ENCODE measurements around the gene NSUN3.
A peak's percentile ranks its signal among the peaks of the same experiment; 100 is the strongest.
"Not testable (repeated sequence)": the region's sequence is repeated elsewhere in the genome, so short reads cannot be mapped to it uniquely, and the experiment has no call there.

The NSUN3 gene

DNA sequence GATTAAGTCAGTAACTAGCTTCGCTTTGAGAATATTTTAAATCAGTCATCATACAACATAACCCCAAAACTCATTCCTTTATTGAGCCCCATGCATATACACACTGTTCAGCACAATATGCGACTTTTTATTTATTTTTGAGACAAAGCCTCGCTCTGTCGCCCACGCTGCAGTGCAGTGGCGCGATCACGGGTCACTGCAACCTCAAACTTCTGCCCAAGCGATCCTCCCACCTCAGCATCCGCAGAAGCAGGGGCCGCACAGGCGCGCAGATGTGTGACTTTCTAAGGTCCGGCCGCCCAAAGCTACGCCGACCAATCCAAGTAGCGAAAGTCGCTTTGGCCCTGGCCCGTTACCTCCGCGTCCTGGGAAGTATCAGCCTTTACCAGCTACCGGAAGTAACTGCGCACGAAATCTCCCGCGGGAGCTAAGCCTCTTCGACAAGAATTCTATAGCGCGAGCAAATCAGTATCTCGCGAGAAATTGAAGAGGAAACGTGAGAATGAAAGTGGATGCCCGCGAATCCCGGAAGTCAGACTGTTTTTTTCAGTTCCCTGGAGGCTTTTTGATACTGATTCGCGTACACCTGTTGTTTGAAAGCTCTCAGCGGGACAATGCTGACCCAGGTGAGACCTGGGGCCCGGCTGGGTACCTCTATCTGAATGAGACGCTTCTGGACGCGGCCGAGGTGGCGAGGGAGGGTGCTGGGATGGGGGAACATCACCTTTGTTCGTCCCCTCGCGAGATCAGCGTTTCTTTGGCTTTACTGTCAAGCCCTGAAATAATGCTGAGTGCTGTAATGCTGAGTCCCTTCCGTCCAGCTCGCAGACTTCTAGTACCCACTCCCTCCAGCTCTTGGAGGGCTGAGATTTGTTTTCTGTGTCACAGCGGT, at the start of gene NSUN3, which contains the start of gene DHFR2:
Gene NSUN3, plus strand, starts transcription at position 549 of the 892 bp plus-strand sequence. Its CDS starts 66 bp downstream, at position 615.
Gene DHFR2, minus strand, starts transcription at position 404 of the 892 bp plus-strand sequence. CDS start 1,405 bp downstream, outside the sequence.
- DNase-seq (ENCODE audit: low read depth) = peak; percentile 96

DNA sequence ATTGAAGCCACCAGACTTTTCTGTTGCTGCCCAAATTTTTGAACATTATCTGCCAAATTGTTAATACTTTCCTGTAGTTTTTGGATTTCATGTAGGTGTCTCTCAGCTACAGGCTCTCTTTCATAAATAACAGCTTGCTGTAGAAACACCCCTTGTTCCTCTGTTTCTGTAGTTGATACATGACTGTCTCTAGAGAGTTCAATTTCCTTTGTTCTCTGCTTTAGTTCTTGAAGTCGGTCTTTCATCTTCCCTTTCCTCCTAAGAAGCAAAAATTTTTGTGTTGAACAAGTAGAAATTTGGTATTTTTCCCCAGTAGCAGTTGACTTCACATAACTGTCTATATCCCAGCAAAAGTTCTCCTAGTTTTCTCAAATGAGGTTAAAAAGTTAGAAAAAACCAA, 47.8 kb upstream of the NSUN3 start:
- DNase-seq (ENCODE audit: low read depth) = no peak

DNA sequence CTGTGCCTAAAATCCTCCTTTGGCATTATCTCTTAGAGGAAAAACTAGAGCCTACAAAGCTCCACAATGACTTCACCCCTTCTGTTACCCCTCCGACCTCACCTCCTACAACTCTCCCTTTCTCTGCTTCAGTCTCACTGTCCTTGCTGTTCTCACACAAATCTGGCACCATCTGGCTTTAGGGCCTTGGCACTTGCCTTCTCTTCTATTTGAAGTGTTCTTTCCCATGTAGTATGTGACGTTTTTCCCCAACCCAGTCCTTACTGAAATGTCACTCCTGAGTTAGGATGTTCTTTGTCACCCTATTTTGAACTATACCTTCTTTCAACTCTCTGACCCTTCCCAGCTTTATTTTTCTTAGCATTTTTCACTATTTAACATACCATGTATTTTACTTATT, 43.2 kb upstream of the NSUN3 start:
- DNase-seq (ENCODE audit: low read depth) = no peak

DNA sequence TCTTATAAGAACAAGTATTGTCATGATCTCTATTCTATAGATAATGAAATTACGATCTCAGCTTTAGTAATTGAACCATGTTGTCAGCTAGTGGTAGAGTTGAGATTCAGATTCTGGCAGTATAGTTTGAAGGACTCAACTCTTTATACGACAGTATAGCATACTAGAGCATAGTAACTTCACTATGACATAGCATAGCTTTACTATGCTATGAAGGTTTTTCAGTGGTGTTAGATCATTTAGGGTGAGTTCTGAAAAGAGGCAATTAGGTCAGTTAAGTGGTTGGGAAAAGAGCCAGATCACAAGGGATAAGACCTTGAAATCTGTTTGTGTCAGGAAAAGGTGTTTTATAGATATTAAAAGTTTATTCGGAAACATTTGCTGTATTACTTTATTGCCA, 42.6 kb upstream of the NSUN3 start:
- no peak for DNase-seq (ENCODE audit: low read depth)

DNA sequence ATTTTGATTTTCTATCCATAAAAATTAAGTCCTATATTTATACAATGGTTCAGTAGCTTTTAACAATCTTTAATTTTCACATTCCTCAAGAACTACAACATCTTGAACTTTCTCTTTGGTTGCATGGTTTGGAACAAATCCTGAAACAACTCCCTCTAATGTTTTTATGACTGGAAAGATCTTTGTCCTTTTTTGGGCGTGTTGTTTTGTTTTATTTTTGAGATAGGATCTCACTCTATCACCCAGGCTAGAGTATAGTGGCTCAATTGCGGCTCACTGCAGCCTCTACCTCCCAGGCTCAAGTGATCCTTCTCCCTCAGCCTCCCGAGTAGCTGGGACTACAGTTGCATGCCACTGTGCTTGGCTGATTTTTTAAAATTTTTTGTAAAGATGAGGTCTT, 38.5 kb upstream of the NSUN3 start:
- DNase-seq (ENCODE audit: low read depth) = no peak

DNA sequence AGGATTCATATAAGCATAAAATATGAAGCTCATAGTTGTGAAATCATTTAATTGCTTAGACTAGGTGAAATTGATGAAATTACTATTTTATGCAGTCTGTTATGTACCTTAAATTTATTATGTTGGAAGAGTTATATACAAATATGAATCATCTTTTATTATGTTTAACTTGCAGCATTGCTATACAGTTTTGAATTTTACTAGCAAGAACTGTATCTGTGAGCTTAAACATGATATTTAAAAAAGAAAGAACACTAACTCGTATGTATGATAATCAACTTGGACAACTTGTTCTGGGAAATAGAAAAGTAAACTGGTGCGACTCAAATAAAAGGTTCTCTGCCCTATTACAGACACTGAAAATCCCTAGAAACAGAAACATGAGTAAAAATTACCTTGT, 36.2 kb upstream of the NSUN3 start:
- no peak for DNase-seq (ENCODE audit: low read depth)

DNA sequence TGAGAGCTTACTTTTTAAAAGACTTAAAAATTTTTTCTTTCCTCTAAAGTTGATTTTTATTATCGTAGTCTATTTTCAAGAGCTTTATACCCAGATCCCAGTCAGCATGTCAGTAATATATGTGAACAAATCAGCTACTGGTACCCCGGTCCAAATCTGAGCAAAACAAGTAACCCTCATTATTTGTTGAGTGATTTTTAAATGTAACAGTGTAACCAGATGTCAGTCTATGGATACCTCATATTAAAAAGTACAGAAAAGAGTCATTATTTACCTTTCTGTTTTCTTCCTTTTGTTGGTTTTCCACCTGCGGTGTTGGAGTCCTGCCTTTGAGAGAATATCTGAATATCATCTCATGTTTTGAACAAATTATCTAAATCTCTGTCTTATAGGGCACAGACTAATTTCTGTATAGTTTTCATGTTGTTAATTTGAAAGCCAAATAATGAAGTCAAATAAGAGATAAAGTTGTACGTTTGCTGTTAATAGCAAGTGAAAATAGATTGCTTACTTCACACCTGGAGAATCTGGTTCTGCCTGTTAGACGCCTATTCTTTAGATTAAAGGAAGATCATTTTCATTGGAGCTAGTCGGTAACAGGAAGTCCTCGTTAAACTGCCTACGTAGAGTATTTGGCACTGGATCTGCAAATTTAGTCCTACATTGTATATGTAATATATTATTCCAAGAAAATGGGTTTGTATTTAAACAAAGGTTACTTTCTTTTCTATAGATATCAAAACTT, 34.6 kb upstream of the NSUN3 start, which contains the start of gene STX19:
Gene STX19, minus strand, starts transcription at position 505 of the 745 bp plus-strand sequence. CDS start 13,328 bp downstream, outside the sequence.
- DNase-seq (ENCODE audit: low read depth) = no peak

DNA sequence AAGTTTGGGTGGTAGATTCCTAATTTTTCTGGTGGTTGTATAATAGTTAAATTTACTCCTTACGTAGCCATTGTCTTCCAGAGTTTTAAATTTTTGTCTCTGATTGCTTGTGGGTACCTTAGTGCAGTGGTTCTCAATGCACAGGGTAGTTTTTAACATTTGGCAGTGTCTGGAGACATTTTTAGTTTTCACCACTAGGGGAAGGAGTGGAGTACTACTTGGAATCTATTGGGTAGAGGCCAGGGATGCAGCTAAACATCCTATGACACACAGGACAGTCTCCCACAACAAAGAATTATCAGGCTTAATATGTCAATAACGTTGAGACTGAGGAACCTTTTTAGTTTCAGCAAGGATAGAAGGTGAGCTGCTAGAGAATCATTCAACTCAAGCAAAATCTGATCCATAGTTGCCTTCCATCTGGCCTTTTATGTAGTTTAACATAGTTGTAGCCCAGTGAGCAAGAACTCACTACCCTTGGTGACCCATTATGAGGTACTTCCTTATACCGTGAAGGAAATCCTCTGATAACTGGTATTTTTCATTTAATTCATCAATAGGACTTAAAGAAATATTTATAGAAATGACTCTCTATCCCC, 25.9 kb upstream of the NSUN3 start:
- DNase-seq (ENCODE audit: low read depth) = peak; percentile 50

DNA sequence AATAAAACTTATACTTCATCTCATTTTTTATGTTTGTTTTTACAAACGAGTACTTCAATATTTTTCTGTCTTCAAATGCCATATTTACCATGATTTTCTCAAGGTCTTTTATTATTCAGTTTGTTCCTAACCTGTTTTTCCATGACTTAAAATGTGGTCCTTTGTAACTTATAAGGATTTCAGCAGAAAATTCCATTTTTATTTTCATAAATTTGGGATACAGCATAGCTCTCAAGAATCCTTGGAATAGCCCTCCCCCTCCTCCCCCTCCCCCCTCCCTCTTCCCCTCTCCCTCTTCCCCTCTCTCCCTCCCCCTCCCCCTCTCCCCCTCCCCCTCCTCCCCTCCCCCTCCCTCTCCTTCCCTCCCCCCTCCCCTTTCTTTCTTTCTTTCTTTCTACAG, 19.6 kb upstream of the NSUN3 start:
- no peak for DNase-seq (ENCODE audit: low read depth)

DNA sequence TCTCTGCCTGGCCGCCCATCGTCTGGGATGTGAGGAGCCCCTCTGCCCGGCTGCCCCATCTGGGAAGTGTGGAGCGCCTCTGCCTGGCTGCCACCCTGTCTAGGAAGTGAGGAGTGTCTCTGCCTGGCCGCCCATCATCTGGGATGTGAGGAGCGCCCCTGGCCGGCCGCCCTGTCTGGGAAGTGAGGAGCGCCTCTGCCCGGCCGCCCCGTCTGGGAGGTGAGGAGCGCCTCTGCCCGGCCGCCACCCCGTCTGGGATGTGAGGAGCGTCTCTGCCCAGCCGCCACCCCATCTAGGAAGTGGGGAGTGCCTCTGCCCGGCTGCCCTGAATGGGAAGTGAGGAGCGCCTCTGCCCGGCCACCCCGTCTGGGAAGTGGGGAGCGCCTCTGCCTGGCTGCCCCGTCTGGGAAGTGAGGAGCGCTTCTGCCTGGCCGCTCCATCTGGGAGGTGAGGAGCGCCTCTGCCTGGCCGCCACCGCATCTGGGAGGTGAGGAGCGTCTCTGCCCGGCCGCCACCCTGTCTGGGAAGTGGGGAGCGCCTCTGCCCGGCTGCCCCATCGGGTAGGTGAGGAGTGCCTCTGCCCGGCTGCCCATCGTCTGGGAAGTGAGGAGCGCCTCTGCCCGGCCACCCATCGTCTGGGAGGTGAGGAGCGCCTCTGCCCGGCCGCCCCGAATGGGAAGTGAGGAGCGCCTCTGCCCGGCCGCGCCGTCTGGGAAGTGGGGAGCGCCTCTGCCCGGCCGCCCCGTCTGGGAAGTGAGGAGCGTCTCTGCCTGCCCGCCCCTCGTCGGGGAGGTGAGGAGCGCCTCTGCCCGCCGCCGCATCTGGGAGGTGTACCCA, 18.5 kb upstream of the NSUN3 start:
- not testable (repeated sequence) for DNase-seq (ENCODE audit: low read depth)

DNA sequence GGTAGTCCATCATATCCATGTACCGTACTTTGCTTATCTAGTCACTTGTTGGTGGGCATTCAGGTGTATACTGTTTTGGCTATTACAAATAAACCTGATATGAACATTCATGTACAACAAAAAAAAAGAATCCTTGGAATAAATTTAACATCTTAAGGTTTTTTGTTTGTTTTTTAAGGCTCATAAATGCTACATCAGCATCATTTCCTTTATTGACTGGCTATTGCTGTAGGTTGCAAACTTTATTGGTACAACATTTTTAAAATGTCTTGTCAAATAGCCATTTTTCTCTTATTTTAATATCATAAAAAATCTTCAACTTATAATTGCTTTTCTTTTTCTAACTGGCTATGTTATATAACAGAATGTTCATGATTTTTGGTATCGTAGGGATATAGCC, 16.3 kb upstream of the NSUN3 start:
- DNase-seq (ENCODE audit: low read depth) = no peak

DNA sequence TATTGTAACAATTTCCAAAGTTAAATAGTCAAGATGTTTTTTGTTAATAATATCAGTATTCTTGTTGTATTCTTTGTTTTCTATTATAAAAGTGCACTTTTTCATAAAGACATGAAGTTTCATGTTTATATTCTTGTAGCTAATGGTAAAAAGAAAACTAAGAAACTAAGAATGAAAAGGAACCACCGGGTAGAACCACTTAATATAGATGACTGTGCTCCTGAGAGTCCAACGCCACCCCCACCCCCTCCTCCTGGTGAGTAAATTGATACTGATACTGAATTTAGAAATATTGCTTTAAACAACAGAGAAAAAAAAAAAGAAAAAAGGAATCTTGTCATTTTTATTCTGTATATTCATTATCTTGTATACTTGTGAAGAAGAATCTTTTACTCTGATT, 13.6 kb upstream of the NSUN3 start:
- no peak for DNase-seq (ENCODE audit: low read depth)

DNA sequence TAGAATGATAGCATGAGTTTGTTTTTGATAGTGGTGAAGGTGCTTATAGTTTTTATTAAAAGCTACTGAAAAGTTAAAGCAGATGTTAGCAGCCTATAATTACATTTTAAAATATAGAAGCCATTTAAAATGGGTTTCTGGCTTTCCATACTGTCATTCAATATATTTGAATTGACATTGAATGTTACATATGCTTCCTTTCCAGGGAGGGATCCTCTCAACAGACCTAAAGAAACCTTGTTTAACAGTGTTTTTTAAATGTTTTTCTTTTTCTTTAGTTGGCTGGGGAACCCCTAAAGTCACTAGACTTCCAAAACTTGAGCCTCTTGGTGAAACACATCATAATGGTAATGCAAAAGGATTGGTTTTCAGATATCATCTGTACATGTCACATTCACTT, 12.3 kb upstream of the NSUN3 start:
- no peak for DNase-seq (ENCODE audit: low read depth)

DNA sequence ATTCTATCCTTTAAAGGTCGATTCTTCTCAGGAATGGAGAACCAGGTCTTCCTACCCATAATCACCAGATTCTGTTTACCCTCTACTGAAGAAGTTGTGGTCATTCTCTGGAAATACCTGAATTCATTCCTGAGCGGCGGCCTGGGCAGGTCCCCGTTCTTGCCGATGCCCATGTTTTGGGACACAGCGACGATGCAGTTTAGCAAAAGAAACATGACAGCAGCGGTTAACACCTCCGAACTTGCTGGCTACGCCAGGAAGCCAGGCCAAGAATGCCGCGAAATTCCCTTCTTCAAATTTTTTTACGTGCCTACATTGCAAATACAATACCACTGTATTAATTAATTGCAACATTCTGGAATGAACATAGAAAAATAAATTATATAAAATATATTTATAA, 1.6 kb upstream of the NSUN3 start:
- DNase-seq (ENCODE audit: low read depth) = no peak

DNA sequence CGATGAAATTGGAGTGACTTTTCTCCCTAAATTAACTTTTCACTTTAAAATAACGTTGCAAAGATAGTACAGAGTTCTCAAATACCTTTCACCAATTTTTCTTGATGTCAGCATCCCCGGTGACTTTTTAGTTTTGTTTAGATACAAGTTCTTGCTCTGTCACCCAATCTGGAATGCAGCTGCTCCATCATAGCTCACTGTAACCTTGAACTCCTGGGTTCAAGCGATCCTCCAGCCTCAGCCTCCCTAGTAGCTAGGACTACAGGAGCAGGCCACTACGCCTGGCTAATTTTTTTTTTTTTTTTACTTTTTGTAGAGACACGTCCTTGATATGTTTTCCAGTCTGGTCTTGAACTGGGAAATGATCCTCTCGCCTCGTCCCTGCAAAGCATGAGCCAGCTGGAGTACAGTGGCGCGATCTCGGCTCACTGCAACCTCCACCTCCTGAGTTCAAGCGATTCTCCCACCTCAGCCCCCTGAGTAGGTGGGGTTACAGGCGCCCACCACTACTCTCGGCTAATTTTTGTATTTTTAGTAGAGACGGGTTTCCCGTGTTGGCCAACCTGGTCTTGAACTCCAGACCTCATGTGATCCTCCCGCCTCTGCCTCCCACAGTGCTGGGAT, 747 bp downstream of the NSUN3 start:
- DNase-seq (ENCODE audit: low read depth) = peak; percentile 17

DNA sequence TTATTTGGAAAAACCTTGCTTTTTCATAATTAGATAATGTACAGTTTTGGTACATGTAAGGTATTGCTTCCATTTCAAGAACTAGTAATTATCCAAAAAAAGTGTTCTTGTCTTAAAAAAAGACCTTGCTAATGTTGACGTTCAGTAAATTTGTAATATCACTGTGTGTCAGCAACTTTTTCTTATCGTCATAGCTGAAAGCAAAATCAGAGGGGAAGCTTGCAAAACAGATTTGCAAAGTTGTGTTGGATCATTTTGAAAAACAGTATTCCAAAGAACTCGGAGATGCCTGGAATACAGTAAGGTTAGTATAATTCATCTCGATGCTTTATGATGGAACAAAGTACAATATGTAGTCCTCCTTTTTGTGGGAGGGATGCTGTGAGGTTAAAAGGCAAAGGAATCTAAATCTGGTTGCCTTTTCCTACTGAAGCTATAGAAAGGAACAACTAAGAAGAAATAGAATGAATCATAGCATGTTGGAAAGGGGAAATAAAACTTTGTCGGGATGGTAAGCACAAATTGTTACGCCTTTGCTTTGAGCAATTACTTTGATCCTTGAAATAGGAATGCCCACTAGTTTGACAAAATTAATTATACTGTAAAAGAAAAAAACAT, 1.5 kb downstream of the NSUN3 start:
- no peak for DNase-seq (ENCODE audit: low read depth)

DNA sequence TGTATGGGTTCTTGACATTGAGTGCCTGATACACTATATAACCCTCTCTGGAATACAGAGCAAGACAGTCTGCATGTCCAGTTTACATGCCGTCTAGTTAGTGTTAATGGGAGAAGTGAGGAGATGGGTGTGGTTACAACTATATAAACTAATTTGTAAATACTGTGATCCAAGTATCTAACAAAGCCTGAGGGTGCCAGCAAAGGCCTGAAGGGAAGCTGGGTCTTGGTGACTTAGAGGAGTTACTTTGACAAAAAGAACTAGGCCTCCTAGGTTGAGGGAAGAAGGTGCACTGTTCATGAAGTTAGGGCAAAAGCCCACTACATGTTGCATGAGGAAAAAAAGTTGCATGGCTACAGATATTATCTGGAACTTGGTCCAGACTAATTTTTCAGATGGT, 2.3 kb downstream of the NSUN3 start:
- DNase-seq (ENCODE audit: low read depth) = no peak

DNA sequence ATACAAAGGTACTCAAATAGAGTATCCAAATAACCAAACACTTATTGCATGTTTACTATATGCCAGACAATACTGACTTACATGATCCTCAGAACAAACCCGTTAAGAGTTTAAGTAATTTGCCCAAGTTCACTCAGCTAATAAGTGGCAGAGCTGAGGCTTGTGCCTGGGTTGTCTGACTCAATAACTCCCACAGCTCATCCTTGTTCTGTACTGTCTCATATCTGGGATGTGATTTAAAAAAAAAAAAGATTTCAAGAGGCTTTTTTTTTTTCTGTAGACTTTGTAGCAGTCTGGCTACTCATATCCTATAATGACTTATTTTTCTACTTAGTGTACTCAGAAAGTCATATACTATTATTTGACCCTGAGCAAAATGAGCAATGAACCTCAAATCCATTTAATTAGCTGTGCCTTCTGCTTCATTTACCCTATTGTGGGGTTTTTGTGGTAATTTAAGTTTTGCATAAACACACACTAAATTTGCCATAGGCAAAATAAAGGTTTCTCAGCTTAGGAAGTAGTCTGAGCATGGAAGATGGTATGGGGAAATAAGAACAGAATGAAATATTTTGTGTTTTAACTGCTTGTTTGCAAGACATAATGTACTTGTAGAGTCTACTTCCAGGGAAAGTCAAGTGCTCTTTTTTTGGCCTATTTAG, 3.1 kb downstream of the NSUN3 start:
- no peak for DNase-seq (ENCODE audit: low read depth)

DNA sequence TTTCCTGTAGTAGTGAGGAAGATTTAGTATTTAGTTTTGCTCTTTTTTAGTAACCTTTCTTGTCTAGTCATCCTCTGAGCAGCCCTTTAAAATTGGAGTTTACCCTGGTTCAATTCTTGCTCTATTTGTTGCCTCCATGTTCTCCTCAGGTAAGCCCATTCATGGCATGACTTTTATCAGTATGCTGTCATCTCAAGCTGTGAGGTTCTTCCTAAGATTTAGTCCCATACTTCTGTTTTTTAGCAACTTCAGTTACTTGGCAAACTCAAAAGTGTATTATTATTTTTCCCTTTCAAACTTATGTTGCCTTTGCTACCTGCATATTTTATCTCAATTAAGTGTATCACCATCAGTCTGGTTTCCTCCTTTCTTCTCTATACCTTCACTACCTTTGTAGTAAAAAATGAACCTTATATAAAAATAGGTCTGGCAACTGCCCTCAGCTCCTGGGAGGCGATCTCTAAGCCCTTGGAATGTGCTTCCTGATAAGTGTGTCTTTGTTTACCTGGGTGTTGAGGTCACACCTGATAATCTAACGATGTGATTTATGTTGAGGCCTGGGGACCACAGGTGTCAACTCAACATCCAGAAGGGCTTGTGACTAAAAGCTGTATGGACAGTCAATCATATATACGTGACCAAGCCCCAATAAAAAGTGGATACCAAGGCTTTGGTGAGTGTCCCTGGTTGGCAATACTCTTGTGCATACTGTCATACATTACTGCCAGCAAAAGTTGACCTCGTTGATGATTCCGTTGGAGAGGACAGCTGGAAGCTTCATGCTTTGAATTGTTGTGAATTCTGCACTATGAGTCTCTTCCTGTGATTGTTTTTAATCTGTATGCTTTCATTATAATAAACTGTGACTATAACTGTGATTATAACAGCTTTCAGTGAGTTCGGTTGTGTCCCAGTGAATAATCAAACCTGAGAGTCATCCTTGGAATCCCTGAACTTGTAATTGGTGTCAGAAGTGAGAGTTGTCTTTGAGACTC, 3.9 kb downstream of the NSUN3 start:
- DNase-seq (ENCODE audit: low read depth) = no peak

Measured in amniotic epithelial cell (primary cell).